Activated T-cell treated with anti-CD3 and anti-CD28 coated beads, Interleukin-2, amount 50 U/mL, for 48 hours (primary cell): ENCODE measurements around the gene NUFIP2.
A peak's percentile ranks its signal among the peaks of the same experiment; 100 is the strongest.
"Not testable (repeated sequence)": the region's sequence is repeated elsewhere in the genome, so short reads cannot be mapped to it uniquely, and the experiment has no call there.

Experiments used
- DNase-seq, 2 experiments: peaks; one replicate each; pipeline ENCODE4 v3.0.0-alpha.2; 2020

The NUFIP2 gene

DNA sequence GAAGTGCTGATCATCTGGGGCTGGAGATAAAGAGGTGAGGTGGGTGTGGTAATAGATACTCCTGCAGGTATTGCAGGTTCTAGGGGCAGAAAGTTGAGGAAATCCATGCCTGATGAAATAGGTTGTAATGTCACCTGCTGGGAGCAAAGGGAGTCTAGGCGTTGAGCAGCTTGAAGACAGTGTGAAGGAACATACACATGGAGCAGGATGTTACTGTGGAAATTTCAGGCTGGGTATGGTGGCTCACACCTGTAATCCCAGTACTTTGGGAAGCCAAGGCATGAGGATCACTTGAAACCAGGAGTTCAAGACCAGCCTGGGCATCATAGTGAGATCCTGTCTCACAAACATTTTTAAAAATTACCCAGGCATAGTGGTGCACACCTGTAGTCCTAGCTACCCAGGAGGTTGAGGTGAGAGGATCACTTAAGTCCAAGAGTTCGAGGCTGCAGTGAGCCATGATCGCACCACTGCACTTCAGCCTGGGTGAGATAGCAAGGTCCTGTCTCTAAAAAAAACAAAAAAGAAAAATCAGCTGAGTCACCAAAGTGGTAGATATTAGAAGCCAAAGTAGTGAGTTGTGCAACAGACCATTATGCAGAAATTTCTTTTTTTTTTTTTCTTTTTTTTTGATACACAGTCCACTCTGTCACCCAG is 56.3 kb downstream of the NUFIP2 start:
- DNase-seq: no peak

DNA sequence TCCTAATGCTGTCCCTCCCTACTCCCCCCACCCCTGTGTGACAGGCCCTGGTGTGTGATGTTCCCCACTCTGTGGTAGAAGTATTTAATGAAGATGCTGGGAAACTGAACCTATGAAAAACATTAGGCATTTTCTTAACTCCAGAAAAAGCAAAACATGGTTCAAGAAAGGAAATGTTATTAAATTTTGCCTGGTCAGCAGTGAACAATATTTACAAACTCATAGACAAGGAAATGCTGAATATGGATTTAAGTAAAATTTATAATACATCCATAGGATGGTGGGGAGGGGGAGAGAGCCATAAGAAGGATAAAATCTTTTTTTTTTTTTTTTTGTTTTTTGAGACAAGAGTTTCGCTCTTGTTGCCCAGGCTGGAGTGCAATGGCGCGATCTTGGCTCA is 58.0 kb downstream of the NUFIP2 start:
- DNase-seq: no peak

DNA sequence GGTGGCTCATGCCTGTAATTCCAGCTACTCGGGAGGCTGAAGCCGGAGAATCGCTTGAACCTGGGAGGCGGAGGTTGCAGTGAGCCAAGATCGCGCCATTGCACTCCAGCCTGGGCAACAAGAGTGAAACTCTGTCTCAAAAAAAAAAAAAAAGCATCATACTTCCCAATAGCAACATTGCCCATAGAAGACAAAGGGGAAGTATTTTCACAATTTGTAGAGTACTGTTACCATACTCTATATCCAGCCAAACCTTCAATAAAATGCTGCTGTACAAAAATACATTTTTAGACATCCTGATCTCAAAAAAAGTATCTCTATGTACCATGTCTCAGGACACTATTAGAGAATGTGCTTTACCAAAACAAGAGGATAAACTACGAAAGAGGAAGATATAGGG is 59.0 kb downstream of the NUFIP2 start:
- not testable (repeated sequence) for DNase-seq

DNA sequence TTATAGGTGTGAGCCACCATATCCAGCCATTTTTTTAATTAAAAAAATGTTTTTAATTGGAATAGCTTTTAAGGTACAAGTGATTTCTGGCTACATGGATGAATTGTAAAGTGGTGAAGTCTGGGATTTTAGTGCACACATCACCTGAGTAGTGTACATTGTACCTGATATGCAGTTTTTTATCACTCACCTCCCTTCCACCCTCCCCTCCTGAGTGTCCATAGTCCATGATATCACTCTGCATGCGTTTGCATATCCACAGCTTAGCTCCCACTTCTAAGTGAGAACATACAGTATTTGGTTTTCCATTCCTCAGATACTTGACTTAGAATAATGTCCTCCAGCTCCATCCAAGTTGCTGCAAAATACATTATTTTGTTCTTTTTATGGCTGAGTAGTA is 60.6 kb downstream of the NUFIP2 start:
- DNase-seq: no peak

DNA sequence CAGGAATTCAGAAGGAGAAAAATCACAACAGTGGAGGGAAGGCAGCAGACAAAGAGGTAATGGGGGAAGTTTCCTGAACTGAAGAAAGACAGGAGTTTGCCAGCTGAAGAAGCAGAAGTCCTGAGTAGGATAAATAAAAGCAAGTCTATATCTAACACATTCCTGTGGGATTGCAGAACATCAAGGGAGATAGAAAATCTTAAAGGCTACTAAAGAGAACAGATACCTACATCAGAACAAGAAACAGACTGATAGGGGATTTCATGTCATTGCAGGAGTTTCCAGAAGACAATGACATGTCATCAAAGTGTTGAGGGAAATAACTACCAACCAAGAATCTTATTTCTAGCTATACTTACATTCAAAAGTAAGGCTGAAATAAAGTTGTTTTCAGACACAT is 68.6 kb downstream of the NUFIP2 start:
- DNase-seq: no peak

DNA sequence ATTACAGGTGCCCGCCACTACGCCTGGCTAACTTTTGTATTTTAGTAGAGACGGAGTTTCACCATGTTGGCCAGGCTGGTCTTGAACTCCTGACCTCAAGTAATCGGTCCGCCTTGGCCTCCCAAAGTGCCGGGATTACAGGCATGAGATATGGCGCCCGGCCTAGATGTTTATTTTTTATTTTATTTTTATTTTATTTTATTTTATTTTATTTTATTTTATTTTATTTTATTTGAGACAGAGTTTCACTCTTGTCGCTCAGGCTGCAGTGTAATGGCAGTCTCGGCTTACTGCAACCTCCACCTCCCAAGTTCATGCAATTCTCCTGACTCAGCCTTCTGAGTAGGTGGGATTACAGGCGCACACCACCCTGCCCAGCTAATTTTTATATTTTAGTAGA is 72.6 kb downstream of the NUFIP2 start:
- not testable (repeated sequence) for DNase-seq

DNA sequence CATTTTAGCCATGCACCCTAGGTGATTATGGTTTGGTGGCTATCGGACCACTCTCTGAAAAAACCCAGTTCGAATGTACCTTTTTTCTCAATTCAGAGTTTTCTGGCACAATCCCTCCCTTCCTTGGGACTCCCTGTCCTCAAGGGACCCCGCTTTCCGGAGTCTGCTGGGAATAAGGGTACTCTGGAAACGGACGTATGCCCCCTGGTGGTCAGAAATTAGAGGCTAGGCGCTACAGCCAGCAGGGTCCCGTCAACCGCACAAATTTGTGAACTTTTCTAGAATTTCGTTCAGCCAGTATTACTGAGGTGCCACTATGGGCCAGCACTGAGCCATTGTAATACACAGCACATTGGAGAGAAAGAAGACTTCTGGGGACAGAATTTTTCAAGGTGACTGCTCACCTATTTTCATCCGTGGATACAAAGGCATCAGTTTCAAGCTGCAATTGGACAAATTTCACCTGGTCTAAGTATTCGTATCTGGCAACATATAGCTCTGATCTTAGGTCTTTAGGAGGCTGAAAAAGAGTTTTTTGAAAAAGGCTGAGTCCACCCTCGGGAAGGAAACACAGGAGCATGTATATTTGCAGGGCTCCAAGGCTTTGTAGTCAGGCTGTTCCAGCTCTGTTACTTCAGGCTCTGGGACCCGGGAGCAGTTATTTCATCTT is 74.4 kb downstream of the NUFIP2 start:
- DNase-seq: peak; percentile 79 to 81

DNA sequence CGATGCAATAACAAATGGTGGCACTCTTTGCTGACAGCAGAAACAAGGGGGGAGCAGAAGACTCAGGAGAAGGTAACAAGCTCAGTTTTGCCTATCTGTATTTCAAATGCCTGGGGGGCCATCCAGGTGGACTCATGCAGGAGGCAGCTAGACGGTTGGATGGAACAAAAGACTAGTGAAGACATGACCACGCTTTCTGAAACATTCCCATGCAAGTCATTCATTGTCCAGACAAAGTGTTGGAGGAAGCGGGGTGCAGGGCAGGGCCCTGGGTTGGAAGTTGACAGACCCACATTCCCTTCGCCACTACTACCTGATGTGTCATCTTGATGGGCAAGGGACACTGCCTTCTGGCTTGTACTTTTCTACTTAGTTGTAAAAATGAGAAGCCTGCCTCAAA is 77.1 kb downstream of the NUFIP2 start:
- DNase-seq: no peak

DNA sequence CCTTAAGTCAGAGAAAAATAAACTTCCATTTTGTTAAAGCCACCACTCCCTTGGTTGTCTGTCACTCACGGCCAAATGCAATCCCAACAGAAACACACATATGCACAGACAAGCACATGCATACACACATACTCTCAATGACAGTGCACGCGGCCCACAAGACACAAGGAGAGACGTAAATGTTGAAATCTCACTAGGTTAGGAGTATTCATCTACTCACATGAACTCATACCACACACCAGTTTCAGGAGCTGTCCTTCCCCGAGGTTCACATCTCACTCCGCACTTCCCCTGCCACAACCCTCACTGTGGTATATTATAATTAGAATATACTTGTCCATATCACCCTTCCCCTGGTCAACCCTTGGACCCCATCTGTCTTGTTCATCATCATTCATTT is 77.8 kb downstream of the NUFIP2 start:
- no peak for DNase-seq

DNA sequence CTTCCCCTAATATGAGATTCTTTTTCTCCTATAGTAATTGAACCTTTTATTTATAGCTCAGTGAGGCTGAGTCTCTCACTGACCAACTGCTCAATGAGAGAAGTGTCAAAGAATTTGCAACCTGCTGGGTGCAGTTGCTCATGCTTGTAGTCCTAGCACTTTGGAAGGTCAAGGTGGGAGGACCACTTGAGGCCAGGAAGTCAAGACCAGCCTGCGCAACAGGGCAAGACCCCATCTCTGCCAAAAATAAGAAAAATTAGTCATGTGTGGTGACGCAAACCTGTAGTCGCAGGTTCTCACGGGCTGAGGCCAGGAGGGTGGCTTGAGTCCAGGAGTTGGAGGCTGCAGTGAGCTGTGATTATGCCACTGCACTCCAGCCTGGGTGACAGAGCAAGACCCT is 78.2 kb downstream of the NUFIP2 start:
- DNase-seq: no peak

DNA sequence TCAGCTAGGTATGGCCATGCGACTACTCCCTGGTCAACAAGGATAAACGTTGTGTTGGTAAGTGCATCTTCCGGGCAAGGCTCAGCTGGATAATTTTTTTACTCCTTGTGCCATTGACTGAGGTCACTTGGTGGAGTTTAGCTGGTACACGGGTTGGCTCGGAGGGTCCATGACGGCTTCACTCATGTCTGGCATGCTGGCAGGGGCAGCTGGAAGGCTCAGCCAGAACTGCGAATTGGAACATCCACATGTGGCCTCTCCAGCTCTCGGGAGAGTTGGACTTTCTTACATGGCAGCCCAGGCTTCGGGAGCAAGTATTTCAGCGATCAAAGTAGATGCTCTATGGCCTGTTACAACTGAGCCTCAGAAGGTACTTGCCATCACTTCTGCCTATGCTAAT is 78.8 kb downstream of the NUFIP2 start:
- DNase-seq: no peak

DNA sequence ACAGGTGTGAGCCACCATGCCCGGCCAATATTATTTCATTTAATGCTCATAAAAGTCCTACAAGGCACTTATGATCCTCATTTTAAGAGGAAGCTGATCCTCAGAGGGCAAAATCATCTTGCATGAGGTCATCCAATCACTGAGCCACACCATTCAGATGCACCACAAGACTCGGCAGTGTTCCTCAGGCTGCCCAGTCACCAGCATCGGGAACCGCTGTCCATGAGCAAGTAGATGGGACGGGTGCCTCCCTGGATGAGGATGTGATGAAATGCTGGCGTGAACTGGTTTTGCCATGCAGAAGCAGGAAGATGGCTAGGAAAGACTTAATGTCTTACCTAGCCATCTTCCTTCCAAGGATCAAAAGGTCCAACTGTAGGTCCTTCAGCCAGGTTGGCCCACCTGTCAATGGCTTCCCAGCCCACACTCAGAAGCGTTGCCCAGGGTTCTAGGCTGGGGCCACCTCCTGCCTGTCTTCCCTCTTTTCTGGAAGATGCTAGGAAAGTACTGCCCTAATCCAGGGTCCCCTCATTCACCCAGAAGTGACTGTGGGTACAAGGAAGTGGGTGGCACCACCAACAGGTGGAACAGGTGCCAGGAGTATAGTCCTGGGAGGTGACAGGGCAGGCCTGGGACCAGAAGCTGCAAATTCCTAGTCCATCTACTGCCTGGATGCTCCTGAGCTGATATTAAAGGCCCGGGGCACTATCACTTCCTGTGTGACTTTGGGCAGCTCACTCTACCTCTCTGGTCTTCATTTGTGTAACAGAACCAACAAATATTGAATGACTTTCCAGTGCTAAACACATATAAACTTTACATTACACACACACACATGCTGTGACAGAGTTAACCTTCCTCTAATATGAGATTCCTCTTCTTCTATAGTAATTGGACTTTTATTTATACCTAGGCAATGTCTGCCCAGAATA is 79.5 kb downstream of the NUFIP2 start:
- DNase-seq: no peak

DNA sequence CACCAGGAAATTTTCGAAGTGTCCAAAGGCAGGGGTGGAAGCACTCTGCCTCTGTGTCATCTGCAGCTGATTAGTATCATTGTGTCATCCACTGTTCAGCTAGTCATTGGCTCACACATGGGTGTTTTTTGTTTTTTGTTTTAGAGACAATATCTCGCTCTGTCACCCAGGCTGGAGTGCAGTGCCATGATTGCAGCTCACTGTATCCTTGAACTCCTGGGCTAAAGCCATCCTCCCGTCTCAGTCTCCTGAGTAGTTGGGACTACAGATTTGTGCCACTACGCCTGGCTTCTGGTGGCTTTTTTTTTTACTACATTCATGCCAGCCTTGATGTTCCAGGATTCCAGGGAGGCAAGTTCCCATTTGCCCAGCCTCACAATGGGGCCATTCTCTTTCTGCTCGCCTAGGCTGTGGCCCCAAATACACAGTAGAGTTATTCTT is 81.2 kb downstream of the NUFIP2 start:
- no peak for DNase-seq

DNA sequence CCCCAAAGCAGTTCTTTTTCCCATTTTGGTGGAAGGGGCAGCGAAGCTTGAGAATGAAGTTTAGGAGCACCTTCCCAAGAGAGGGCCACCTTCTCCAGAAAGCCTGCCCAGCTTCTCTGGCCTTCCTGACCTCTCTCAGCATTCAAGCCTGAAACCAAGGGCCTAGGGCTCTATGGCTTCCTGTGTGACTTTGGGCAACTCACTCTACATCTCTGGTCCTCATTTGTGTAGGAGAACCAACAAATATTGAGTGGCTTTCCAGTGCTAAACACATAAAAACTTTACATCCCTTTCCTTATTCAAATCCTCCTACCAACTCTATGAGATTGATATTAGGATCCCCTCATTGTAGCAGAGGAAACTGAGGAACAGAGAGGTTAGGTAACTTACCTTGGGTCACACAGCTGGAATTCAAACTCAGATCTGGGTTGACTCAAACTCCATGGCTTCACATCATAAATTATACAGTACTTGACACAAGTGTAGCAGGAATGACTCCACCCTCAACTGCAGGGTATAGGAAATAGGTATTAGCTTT is 81.8 kb downstream of the NUFIP2 start:
- no peak for DNase-seq

DNA sequence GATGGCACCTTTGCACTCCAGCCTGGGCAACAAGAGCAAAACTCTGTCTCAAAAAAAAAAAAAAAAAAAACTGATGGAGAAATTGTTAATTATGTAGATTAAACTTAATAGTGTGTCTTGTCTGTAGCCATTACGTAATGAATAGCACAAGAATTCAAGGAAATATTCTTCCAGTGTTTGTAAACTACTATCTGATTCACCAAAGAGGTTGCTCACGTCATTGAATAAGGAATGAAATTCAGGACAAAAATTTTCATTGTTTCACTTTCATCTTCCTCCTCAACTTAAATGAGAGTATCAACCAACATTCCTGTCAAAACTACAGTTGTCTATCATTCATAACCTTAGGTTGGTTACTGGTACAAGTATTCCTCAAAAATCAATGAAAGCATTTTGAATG is 83.1 kb downstream of the NUFIP2 start:
- no peak for DNase-seq

DNA sequence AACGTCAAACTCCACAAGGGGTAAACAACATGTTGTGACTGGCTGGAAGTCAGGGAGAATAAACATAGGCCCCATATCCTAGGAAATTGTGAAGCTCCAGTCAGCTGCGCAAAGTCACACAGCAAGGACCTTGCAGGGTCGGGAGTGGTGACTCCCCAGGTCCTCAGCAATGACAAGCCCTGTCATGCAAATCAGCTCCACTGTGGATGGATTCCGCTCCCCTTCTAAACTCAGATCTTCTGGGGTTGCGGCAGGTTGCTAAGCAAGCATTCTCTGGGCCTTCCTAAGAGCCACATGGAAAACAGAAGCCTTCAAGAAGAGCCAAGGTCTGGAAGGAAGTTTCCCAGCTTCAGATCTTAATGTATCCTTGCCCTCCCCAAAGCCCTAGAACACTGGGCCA is 84.9 kb downstream of the NUFIP2 start:
- DNase-seq: no peak

DNA sequence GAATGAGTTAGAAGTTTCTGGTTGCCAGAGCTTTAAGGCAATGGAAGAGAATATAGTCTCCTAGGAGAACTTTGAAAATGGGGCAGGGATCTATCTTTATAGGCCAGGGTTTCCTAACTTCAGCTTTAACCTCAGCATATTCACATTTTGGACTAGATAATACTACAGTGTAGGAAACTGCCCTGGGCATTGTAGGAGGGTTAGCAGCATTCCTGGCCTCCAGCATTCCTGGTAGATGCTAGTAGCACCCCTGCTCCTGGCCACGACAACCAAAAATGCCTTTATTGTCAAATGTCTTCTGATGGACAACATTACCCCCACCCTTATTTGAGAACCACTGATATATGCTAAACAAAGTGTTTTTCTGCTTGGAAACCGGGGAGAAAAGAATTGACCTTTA is 86.0 kb downstream of the NUFIP2 start:
- no peak for DNase-seq
